Spleen (tissue), 11 donors: Measurements from ENCODE around the gene LINGO1. TPM values are rescaled to one million over a fixed set of nuclear protein-coding genes. Genes with fewer than 3 reads are reported as not detected.
A peak's percentile ranks its signal among the peaks of the same experiment; 100 is the strongest.

ENCODE experiments used
- DNase-seq: peaks from one replicate; pipeline ENCODE4 v3.0.0-alpha.2; 2020
- H3K27ac ChIP-seq, 8 donors: fragments of 200-600 bp; sonication (generic) in 7 of 8; 1 replicate in 4 of 8; 2 replicates in 4 of 8; pipeline versions ENCODE4 v1.5.0 to v1.8.0; 2016 to 2021; ENCODE audit warnings: inconsistent platforms in 4 of 8, mild to moderate bottlenecking in 4 of 8, moderate library complexity in 1 of 8
- H3K27me3 ChIP-seq, 7 donors: fragments of 200-600 bp; sonication (generic) in 6 of 7; replicated peaks in 1 of 7; 1 replicate in 4 of 7; 2 replicates in 3 of 7; pipeline versions ENCODE4 v1.5.0 to v1.8.0; 2016 to 2021; ENCODE audit warnings: inconsistent platforms in 3 of 7, mild to moderate bottlenecking in 1 of 7
- H3K36me3 ChIP-seq, 6 donors: fragments of 200-600 bp; sonication (generic) in 5 of 6; 1 replicate in 4 of 6; 2 replicates in 2 of 6; pipeline versions ENCODE4 v1.5.0 to v1.8.0; 2016 to 2021; ENCODE audit warnings: inconsistent platforms in 2 of 6
- H3K4me1 ChIP-seq, 6 donors: fragments of 200-600 bp; sonication (generic) in 5 of 6; 1 replicate in 3 of 6; 2 replicates in 3 of 6; pipeline versions ENCODE4 v1.5.0 to v1.8.0; 2016 to 2021; ENCODE audit warnings: inconsistent platforms in 3 of 6
- H3K4me3 ChIP-seq, 8 donors: fragments of 200-600 bp; sonication (generic) in 7 of 8; 1 replicate in 4 of 8; 2 replicates in 4 of 8; pipeline versions ENCODE4 v1.5.0 to v1.8.0; 2016 to 2021; ENCODE audit warnings: inconsistent platforms in 4 of 8, mild to moderate bottlenecking in 4 of 8, moderate library complexity in 2 of 8
- H3K9me3 ChIP-seq, 8 donors: fragments of 200-600 bp; sonication (generic) in 7 of 8; 1 replicate in 4 of 8; 2 replicates in 4 of 8; pipeline versions ENCODE4 v1.5.0 to v1.8.0; 2016 to 2021; ENCODE audit warnings: inconsistent platforms in 4 of 8
- POLR2A ChIP-seq, 3 donors: fragments of 450-650 bp; IDR thresholded peaks; one replicate each; pipeline ENCODE4 v1.5.1; 2017; ENCODE audit warnings: antibody characterized with exemption in 3 of 3, mild to moderate bottlenecking in 1 of 3
- POLR2AphosphoS5 ChIP-seq, 3 donors: sonication (generic); formaldehyde crosslinking; IDR thresholded peaks; one replicate each; pipeline ENCODE4 v1.5.1; 2017; ENCODE audit warnings: antibody characterized with exemption in 3 of 3
- WGBS, 5 donors: extraction: QIAGEN DNeasy Blood & Tissue Kit in 3 of 5; methylation state at CpG; one replicate each; pipeline versions ENCODE4 v1.1.5 to v1.1.7; 2013 to 2018; 5-methylcytosine and 5-hydroxymethylcytosine counted together
- intact Hi-C: fragments of 100-400 bp; cut with DNase I; formaldehyde crosslinking; loops from one replicate; pipeline ENCODE4 v1.15.0; 2023; ENCODE audit warnings: low total_unique reads
- polyA plus RNA-seq, 3 donors: library from polyadenylated mRNA; stranded (reverse); fragments of 200-250 nt; gene quantifications; one replicate each; pipeline ENCODE4 v1.2.1, GENCODE V29; 2013
- total RNA-seq, 7 donors: library from RNA; depleted of rRNA in 3 of 7; stranded (reverse); fragments of >200 nt in 3 of 7; fragmentation: NEBNext Ultra II Directional in 4 of 7; extraction: Animal tissue kit (Norgen Biotek cat#: 25700) in 4 of 7; gene quantifications; one replicate each; pipeline versions ENCODE4 v1.1.0 to v1.2.1, GENCODE V29; 2016 to 2021
- TF ChIP-seq, protein P1 (sequence below), 11 experiments: fragments of 200-600 bp in 7 of 11; fragments of 450-650 bp in 4 of 11; sonication (generic) in 4 of 11; IDR thresholded peaks in 8 of 11; conservative IDR thresholded peaks in 3 of 11; 1 replicate in 7 of 11; 2 replicates in 4 of 11; pipeline versions ENCODE4 v1.4.0 to v1.8.0; 2016 to 2021; ENCODE audit warnings: antibody characterized with exemption in 11 of 11, inconsistent platforms in 4 of 11, mild to moderate bottlenecking in 1 of 11
- donor health status: healthy with polysubstance abuse.
- donor health status: DM: no; HTN: no; CAD: no; lungs with moderate emphysema.
- donor health status: DM: no; HTN: no; CAD: no.
- donor health status: Bipolar disorder and iron deficiency.
- donor health status: healthy.
- donor health status: DM: no; HTN: no; CAD: no.
- donor health status: DM: yes; HTN: yes; CAD: no.

The LINGO1 gene
- total and polyA plus RNA-seq, 10 donors, result 0.46 to 7.3 (median 2.7) TPM

DNA sequence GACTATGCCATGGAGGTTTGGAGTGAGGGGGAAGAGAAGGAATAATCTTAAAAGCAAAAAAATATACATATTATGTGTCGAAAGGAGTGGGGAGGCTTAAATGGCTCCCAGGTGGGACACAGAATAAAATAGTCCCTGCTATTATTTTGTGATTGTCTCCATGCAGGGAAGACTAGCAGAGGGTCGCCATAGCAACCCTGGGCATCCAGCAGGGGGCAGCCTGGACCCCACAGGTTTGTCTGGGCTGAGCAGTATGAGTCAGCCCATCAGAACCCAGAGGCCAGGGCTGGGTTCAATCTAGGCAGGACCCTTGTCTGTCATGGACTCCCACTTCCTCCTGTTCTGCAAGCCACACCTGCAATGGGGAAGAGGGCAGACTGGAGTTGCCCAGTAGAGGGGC is 17.6 kb upstream of the LINGO1 start:
- 52 to 76% (median 69%) methylated on average over 2 of the region's 2 CpGs for WGBS, 5 donors
- TF ChIP-seq POLR2AphosphoS5 (IDR thresholded peaks at IDR 0.05), result no peak
- TF ChIP-seq, protein P1, sequence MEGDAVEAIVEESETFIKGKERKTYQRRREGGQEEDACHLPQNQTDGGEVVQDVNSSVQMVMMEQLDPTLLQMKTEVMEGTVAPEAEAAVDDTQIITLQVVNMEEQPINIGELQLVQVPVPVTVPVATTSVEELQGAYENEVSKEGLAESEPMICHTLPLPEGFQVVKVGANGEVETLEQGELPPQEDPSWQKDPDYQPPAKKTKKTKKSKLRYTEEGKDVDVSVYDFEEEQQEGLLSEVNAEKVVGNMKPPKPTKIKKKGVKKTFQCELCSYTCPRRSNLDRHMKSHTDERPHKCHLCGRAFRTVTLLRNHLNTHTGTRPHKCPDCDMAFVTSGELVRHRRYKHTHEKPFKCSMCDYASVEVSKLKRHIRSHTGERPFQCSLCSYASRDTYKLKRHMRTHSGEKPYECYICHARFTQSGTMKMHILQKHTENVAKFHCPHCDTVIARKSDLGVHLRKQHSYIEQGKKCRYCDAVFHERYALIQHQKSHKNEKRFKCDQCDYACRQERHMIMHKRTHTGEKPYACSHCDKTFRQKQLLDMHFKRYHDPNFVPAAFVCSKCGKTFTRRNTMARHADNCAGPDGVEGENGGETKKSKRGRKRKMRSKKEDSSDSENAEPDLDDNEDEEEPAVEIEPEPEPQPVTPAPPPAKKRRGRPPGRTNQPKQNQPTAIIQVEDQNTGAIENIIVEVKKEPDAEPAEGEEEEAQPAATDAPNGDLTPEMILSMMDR (IDR thresholded peaks at IDR 0.05 in 8 of 11, conservative IDR thresholded peaks at IDR 0.05 in 3 of 11), result peak in 1 of 11 experiments; percentile 31

GRCh38 chr15:77649610-77650009 is 16.9 kb upstream of the LINGO1 start:
- no peaks in the 10 kb centered on the region for H3K4me1 ChIP-seq
- no peak overlapping the region for H3K27ac ChIP-seq
- H3K4me3 ChIP-seq, result no peak overlapping the region
- TF ChIP-seq POLR2A (IDR thresholded peaks at IDR 0.05) (no peak), POLR2AphosphoS5 (IDR thresholded peaks at IDR 0.05) (no peak)
- TF ChIP-seq, protein P1 (IDR thresholded peaks at IDR 0.05 in 8 of 11, conservative IDR thresholded peaks at IDR 0.05 in 3 of 11), result no peak
- peaks cover 0 to 20% (median 0%) of the 10 kb centered on the region in 7 donors for H3K27me3 ChIP-seq
- H3K36me3 ChIP-seq, result no peaks in the 10 kb centered on the region
- H3K9me3 ChIP-seq, result peaks cover 0 to 9% (median 7%) of the 10 kb centered on the region in 8 donors
- WGBS, 5 donors, result 68 to 72% (median 71%) methylated on average over 3 of the region's 3 CpGs
- intact Hi-C loops, result no loop called here
- no peak for DNase-seq

More for the DNA sequence above, 17.6 kb upstream of the LINGO1 start:
- no peak overlapping the region for H3K27ac ChIP-seq
- no peak for DNase-seq
- no peaks in the 10 kb centered on the region for H3K36me3 ChIP-seq
- no peaks in the 10 kb centered on the region for H3K4me1 ChIP-seq
- H3K4me3 ChIP-seq, result no peak overlapping the region
- peaks cover 0 to 9% (median 7%) of the 10 kb centered on the region in 8 donors for H3K9me3 ChIP-seq
- intact Hi-C loops, result no loop called here
- peaks cover 0 to 27% (median 4%) of the 10 kb centered on the region in 7 donors for H3K27me3 ChIP-seq

DNA sequence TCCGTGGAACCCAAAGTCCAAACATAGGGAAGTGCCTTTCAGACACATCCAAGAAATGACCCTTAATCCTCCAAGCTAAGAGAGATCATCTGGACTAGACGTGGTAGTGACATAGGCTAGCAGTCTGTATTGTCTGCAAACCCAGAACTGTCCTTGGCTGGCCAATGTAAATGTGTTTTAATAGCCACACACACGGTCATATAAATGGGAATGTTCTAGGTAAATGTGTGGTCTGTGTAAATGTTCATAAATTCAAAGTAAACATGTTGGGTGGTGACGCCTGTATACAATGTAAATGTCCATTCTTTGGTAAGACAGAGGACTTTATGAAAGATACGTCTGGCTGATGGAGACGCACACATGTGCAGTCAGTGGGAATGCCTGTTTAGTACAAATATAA is 16.3 kb upstream of the LINGO1 start:
- TF ChIP-seq POLR2A (IDR thresholded peaks at IDR 0.05) (no peak), POLR2AphosphoS5 (IDR thresholded peaks at IDR 0.05) (no peak)
- TF ChIP-seq, protein P1 (IDR thresholded peaks at IDR 0.05 in 8 of 11, conservative IDR thresholded peaks at IDR 0.05 in 3 of 11), result no peak
- Histone ChIP-seq H3K36me3 (no peaks in the 10 kb centered on the region), H3K27ac (no peak overlapping the region), H3K27me3 (peaks cover 0 to 15% (median 0%) of the 10 kb centered on the region in 7 donors), H3K9me3 (peaks cover 0 to 4% (median 2%) of the 10 kb centered on the region in 8 donors), H3K4me3 (no peak overlapping the region), H3K4me1 (no peaks in the 10 kb centered on the region)
- intact Hi-C loops, result no loop called here
- 79 to 93% (median 87%) methylated on average over 6 of the region's 6 CpGs for WGBS, 5 donors
- DNase-seq, result no peak

GRCh38 chr15:77647961-77648360 is 15.2 kb upstream of the LINGO1 start:
- 91 to 100% (median 93%) methylated on average over 4 of the region's 4 CpGs for WGBS, 5 donors
- Histone ChIP-seq H3K9me3 (no peaks in the 10 kb centered on the region), H3K36me3 (no peaks in the 10 kb centered on the region), H3K4me3 (no peak overlapping the region), H3K4me1 (no peaks in the 10 kb centered on the region), H3K27ac (no peak overlapping the region), H3K27me3 (peaks cover 0 to 13% (median 0%) of the 10 kb centered on the region in 7 donors)
- no peak for DNase-seq
- intact Hi-C loops, result no loop called here
- no peak for TF ChIP-seq POLR2AphosphoS5 (IDR thresholded peaks at IDR 0.05)
- TF ChIP-seq, protein P1 (IDR thresholded peaks at IDR 0.05 in 8 of 11, conservative IDR thresholded peaks at IDR 0.05 in 3 of 11), result no peak
- TF ChIP-seq POLR2A (IDR thresholded peaks at IDR 0.05), result no peak
